ENCODE measurements around the gene PHPT1. TPM values are rescaled to one million over a fixed set of nuclear protein-coding genes. Genes with fewer than 3 reads are reported as not detected.
A peak's percentile ranks its signal among the peaks of the same experiment; 100 is the strongest.

The PHPT1 gene
- total and polyA plus RNA-seq, 7 donors = 39.0 to 144 (median 73.1) TPM

- intact Hi-C loops (cut with DNase I) = no loop called here
- no peaks in the 10 kb centered on the region for H3K9me3 ChIP-seq
- H3K36me3 ChIP-seq = peaks cover 0 to 16% (median 0%) of the 10 kb centered on the region in 4 donors
- H3K4me1 ChIP-seq = peaks cover 0 to 46% (median 38%) of the 10 kb centered on the region in 4 donors
- peak; percentile 65 for DNase-seq
- WGBS, 2 donors = 53 to 73% methylated on average over 25 of the region's 25 CpGs
- peak overlapping the region; percentile 49 to 98 (median 90) for H3K4me3 ChIP-seq
- H3K27ac ChIP-seq = peak overlapping the region; percentile 87 to 94 (median 89)
- H3K27me3 ChIP-seq = peaks cover 0 to 9% (median 9%) of the 10 kb centered on the region in 3 donors
- no peak for TF ChIP-seq POLR2A (IDR thresholded peaks at IDR 0.05)
- TF ChIP-seq, protein P1, sequence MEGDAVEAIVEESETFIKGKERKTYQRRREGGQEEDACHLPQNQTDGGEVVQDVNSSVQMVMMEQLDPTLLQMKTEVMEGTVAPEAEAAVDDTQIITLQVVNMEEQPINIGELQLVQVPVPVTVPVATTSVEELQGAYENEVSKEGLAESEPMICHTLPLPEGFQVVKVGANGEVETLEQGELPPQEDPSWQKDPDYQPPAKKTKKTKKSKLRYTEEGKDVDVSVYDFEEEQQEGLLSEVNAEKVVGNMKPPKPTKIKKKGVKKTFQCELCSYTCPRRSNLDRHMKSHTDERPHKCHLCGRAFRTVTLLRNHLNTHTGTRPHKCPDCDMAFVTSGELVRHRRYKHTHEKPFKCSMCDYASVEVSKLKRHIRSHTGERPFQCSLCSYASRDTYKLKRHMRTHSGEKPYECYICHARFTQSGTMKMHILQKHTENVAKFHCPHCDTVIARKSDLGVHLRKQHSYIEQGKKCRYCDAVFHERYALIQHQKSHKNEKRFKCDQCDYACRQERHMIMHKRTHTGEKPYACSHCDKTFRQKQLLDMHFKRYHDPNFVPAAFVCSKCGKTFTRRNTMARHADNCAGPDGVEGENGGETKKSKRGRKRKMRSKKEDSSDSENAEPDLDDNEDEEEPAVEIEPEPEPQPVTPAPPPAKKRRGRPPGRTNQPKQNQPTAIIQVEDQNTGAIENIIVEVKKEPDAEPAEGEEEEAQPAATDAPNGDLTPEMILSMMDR (IDR thresholded peaks at IDR 0.05) = no peak
- no peak for TF ChIP-seq EP300 (IDR thresholded peaks at IDR 0.05)
- TF ChIP-seq POLR2AphosphoS5 (IDR thresholded peaks at IDR 0.05) = no peak
These were observed 42.5 kb upstream of the PHPT1 start for GRCh38 chr9:136806631-136807201.

DNA sequence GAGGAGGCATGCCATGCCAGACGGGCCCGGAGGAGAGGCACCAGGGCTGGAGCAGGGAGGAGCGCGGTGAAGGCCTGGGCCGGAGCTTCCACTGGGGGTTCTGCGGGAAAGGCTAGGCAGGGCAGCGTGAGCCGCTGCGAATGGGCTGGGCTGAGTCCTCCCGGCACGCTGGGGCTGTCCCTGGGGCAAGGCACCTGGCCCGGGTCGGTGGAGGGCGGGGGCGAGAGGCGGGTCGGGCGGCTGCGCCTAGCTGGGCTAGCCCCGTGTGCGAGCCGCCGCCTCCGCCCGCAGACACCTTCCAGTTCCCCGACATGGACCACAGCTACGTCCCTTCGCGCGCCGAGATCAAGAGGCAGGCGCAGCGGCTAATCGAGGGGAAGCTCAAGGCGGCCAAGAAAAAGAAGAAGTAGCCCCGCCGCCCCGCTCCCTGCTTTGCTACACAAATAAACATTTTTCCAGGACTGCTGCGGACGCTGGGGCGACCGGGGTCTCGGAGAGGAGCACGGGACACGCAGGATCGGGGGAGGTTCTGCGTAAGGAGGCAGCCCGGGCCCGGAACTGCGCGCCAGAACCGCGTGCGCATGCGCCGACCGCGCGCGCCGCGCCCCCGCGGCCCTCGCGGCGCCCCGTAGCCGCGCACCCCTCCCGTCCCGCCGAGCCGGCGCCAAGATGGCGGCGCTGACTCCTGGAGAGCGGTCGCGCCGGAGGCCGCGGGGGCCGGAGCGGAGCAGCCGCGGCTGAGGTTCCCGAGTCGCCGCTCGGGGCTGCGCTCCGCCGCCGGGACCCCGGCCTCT is 41.7 kb upstream of the PHPT1 start, which contains the start of gene RABL6:
Gene RABL6, plus strand, starts transcription at position 668 of the 794 bp plus-strand sequence. CDS start 249 bp downstream, outside the sequence.
- intact Hi-C loops (cut with DNase I) = no loop called here
- no peaks in the 10 kb centered on the region for H3K9me3 ChIP-seq
- H3K36me3 ChIP-seq = peaks cover 0 to 17% (median 0%) of the 10 kb centered on the region in 4 donors
- H3K4me1 ChIP-seq = peaks cover 0 to 46% (median 38%) of the 10 kb centered on the region in 4 donors
- peak within 1 kb of the TSS; percentile 87 to 94 (median 89) for H3K27ac ChIP-seq
- DNase-seq = peak; percentile 89
- 0 to 1% methylated on average over 96 of the region's 96 CpGs for WGBS, 2 donors
- H3K4me3 ChIP-seq = peak within 1 kb of the TSS; percentile 83 to 98 (median 90)
- no peak for TF ChIP-seq EP300 (IDR thresholded peaks at IDR 0.05)
- peak in 3 of 4 donors; percentile 31 to 87 (median 85) for TF ChIP-seq POLR2AphosphoS5 (IDR thresholded peaks at IDR 0.05)
- TF ChIP-seq, protein P1 (IDR thresholded peaks at IDR 0.05) = no peak
- TF ChIP-seq POLR2A (IDR thresholded peaks at IDR 0.05) = peak; percentile 32 to 38
- H3K27me3 ChIP-seq = peaks cover 0 to 1% (median 1%) of the 10 kb centered on the region in 3 donors

DNA sequence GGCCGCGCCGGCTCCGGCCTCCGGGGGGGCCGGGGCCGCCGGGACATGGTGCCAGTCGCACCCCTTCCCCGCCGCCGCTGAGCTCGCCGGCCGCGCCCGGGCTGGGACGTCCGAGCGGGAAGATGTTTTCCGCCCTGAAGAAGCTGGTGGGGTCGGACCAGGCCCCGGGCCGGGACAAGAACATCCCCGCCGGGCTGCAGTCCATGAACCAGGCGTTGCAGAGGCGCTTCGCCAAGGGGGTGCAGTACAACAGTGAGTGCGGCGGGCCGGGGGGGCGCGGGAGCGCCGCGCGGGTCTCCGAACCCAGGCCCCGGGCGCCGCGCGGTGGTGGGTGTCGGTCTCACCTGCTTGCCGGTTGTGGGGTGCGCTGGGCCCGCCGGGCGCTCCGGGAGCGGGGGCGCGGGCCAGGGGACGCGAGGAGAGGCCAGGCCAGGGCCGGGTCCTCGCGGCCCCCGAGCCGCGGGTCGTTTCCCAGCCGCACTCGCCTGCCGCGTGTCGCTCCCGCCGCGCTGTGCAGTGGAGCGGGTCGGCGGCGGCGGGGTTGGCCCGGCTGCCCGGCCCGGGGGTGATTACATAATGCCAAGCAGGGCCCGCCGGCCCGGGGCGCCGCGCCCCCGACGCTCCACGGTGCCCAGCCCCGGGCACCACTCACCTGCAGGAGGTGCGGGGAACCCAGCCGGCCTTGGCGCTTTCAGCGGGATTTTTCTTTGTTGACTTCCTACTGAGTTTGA is 41.0 kb upstream of the PHPT1 start:
- peaks cover 0 to 24% (median 0%) of the 10 kb centered on the region in 4 donors for H3K36me3 ChIP-seq
- WGBS, 2 donors = 0 to 1% methylated on average over 93 of the region's 93 CpGs
- intact Hi-C loops (cut with DNase I) = no loop called here
- TF ChIP-seq, protein P1 (IDR thresholded peaks at IDR 0.05) = no peak
- TF ChIP-seq POLR2AphosphoS5 (IDR thresholded peaks at IDR 0.05) = no peak
- H3K4me3 ChIP-seq = peak overlapping the region; percentile 83 to 98 (median 90)
- H3K27ac ChIP-seq = peak overlapping the region; percentile 87 to 94 (median 89)
- H3K9me3 ChIP-seq = no peaks in the 10 kb centered on the region
- peaks cover 0 to 46% (median 38%) of the 10 kb centered on the region in 4 donors for H3K4me1 ChIP-seq
- DNase-seq = no peak
- H3K27me3 ChIP-seq = no peaks in the 10 kb centered on the region

DNA sequence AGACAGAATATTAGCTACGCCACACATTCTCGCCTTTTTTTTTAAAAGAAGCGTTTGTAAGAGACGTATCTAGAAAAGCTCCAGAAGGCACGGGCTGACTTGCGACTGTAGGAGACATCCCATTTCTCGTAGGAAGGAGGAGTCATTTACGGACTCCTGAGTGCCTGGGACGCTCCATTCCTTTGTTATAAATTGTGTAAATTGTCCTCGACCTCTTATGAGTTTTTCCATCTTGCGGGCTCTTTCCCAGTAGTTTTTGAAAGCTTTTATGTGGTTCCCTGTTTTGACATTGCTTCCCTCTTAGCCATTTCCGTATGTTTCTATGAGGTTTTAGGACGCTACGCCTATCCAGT is 40.4 kb upstream of the PHPT1 start:
- Histone ChIP-seq H3K27ac (peak overlapping the region; percentile 87 to 94 (median 89)), H3K4me1 (peaks cover 0 to 46% (median 38%) of the 10 kb centered on the region in 4 donors), H3K27me3 (no peaks in the 10 kb centered on the region), H3K4me3 (peak overlapping the region; percentile 83 to 98 (median 90)), H3K9me3 (no peaks in the 10 kb centered on the region), H3K36me3 (peaks cover 0 to 26% (median 0%) of the 10 kb centered on the region in 4 donors)
- intact Hi-C loops (cut with DNase I) = no loop called here
- no peak for DNase-seq
- 2 to 6% methylated on average over 14 of the region's 14 CpGs for WGBS, 2 donors
- no peak for TF ChIP-seq POLR2AphosphoS5 (IDR thresholded peaks at IDR 0.05)
- TF ChIP-seq, protein P1 (IDR thresholded peaks at IDR 0.05) = no peak
- no peak for TF ChIP-seq EP300 (IDR thresholded peaks at IDR 0.05)
- no peak for TF ChIP-seq POLR2A (IDR thresholded peaks at IDR 0.05)

Data from sigmoid colon (tissue), 7 donors.